ENCODE data around the gene RFC4.

Gene RFC4

GRCh38 chr3:186785495-186786018 lies 20.7 kb downstream of the RFC4 start:
- DNase-seq, result no peak

- no peak for DNase-seq
Measured at GRCh38 chr3:186784820-186785494, 21.3 kb downstream of the RFC4 start.

GRCh38 chr3:186783731-186784515 lies 22.4 kb downstream of the RFC4 start:
- peak; percentile 79 for DNase-seq

- peak; percentile 86 for DNase-seq
Measured at GRCh38 chr3:186783058-186783730, 23.1 kb downstream of the RFC4 start, which contains the start of gene EIF4A2. EIF4A2 (plus strand) TSS chr3:186783577; CDS start chr3:186783611, 34 bp downstream.

- no peak for DNase-seq
Measured at GRCh38 chr3:186782542-186783057, 23.7 kb downstream of the RFC4 start.

DNA sequence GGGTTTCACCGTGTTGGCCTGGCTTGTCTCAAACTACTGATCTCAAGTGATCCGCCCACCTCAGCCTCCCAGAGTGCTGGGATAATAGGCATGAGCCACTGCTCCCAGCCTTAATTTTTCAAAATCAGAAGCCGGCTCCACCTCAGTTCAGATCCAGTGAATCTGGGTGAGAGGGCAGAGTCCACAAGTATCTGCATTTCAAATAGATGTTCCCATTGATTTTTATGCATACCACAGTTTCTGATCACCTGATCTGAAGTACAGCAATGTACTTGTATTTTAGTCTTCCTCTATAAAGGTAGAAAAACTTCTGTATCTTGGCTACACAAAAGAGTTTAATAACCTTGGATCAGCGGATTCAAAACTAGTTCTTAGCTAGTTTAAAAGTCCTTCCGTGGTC lies 27.1 kb downstream of the RFC4 start:
- DNase-seq, result no peak

GRCh38 chr3:186775999-186776398 lies 30.3 kb downstream of the RFC4 start:
- no peak for DNase-seq

DNA sequence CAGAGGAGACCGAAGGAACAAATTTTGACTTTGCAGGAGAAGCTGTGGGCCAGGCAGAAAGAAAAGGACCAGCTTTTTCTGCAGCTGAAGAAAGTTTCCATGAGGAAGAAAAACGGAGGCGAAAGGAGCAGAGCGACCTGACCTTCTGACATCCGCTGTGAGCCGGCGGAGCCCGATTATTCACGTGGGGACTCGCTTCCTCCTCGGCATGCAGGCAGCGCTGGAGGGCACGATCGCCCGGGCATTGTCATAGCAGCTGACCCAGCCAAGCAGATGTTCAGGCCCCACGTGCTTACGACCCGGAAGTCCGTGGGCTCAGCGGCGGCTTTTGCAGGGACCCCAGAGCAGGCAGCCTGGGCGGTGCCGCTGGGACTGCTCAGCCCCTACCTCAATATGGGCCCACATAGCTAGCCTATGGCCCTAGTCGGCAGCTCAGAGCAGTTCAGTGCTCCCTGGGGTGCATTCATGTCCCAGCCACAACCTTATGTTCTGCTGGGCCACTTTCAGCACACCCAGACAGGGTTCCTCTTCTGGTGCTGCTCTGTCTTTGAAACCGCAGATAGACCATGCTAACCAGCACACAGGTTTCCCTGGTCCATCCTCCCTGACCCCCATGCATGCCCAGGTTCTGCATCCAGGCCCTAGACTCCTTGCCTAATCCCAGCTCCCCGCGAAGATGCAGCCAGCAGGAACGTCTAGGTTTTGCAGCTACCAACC lies 33.4 kb downstream of the RFC4 start:
- peak; percentile 60 for DNase-seq

DNA sequence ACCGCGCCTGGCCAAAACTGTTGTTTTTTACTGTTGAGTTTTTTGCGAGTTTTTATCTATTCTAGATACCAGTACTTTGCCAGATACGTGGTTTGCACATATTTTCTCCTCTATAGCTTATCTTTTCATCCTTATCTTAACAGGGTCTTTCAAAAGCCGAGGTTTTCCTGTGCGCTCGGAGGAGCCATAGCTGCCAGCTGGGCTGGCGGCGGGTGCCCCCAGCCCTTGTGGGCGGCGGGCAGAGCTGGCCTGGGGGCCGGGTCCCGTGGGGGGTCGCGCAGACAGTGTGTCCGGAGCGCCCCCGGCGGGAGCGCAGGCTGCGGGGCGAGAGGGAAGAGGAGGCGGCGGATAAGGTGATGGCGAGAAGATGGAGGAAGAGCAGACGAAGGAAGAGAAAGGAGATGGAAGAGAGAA lies 34.0 kb downstream of the RFC4 start:
- DNase-seq, result peak; percentile 6

GRCh38 chr3:186760897-186761447 lies 45.3 kb downstream of the RFC4 start:
- DNase-seq, result no peak

- no peak for DNase-seq
Measured at GRCh38 chr3:186760141-186760833, 46.0 kb downstream of the RFC4 start.

DNA sequence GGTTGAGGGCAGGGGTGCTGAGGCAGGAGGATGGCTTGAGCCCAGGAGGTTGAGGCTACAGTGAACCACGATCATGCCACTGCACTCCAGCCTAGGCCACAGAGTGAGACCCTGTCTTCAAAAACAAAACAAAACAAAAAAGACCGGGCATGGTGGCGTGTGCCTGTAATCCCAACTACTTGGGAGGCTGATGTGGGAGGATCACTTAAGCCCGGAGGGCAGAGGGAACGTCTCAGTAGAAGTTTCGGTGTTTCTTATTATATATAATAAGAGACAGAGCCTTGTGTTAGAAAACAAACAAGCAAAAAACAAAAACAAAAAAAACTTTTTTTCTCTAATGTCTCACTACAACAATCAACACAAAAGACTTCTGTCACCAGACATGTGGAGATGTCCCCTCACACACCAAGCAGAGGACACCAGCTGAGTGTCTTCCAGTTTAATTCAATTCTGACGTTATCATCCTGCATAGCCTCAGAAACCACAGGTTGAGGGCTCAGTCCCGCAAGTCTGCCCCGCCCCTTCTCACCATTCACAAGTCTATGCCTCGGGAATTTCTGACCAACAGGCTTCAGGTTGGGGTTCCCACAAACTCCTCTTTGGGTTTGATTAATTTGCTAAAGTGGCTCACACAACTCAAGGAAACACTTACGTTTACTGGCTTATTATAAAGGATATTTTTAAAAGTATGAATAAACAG lies 46.9 kb downstream of the RFC4 start:
- no peak for DNase-seq

- no peak for DNase-seq
Measured at GRCh38 chr3:186757686-186758220, 48.5 kb downstream of the RFC4 start.

DNA sequence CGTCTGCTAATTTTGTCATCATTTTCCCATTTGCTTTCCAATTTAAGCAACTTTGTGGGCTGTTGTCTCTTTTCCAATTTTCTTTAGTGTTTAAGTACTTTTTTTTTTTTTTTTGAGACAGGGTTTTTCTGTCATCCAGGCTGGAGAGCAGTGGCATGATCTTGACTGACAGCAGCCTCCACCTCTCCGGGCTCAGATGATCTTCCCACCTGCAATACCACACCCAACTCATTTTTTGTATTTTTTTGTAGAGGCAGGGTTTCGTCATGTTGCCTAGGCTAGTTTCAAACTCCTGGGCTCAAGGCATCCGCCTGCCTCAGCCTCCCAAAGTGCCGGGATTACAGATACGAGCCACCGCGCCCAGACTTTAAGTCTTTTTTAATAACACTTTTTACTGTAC lies 49.1 kb downstream of the RFC4 start:
- DNase-seq, result no peak

DNA sequence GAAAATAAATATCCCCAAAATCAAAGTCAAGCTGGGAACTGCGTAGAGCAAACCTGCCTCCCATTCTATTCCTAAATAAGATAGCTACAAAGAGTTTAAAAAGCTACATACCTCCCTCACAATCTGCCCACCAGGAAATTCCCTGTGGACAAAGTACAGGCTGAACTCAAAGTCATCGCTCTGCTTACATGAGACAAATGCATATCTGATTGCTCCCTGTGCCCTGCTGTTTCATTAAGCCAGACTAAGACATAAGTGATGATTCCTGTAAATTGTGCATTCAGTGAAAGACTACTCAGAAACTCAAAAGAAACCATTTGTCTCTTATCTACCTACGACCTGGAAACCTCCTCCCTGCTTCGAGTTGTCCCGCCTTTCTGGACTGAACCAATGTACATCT lies 51.4 kb downstream of the RFC4 start:
- no peak for DNase-seq

GRCh38 chr3:186754006-186754405 lies 52.3 kb downstream of the RFC4 start:
- DNase-seq, result no peak

DNA sequence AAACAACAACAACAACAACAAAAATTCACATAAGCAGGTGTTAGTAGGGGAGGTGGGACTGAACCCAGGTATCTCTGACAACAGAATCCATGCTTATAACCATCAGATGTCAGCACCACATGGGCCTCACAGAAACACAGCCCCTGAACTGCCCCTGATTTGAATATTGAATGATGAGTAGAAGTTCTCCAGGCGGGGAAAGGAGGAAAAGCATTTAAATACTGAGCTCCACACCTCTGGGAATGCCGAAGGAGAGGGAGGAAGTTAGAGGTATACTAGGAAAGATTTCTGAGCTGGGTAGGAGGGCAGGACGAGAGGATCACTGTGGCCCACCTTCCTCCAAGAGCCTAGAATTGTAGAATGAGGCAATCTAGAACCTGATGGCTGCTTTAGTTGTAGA lies 54.8 kb downstream of the RFC4 start:
- no peak for DNase-seq

- no peak for DNase-seq
Measured at GRCh38 chr3:186750316-186750715, 56.0 kb downstream of the RFC4 start.

DNA sequence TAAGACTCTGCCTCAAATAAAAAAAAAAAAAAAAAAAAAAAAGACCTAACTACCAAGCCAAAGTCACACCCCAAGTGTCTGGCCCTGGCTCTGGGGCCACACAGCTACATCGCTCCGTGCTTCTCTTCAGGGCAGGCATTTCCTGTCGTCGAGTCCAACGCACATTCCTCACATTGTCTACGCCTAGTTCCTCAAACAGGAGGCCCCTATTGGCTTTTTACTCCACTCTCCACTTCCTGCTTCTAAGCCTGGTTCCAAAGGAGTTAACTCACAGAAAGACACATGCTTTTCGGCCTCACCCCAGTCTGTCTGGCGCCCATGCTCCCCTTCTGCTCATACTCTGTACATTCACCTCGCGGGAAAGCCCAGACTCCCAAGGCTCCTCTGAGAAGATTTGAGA lies 60.3 kb downstream of the RFC4 start:
- DNase-seq, result no peak

DNA sequence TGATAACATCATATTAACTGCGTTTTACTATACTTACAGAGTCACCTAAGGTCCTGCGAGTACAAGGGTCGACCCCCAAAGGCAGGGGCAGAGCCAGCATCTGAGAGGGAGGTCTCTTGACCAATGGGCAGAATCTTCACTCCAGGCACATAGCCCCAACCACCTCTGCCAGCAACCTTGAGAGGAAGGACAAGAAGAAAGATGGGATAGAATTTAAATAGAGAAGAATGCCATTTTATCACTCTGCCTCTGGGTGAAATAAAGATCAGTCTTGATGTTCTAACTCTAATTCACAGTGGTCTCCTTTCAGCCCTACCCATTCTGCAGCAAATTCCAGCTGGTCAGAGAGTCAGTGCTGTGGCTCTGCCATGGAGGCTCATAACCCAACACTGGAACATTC lies 62.6 kb downstream of the RFC4 start:
- DNase-seq, result no peak
